Inferior parietal cortex (tissue), 1 donor: ENCODE data around the gene CPNE5.
A peak's percentile ranks its signal among the peaks of the same experiment; 100 is the strongest.

Source experiments
- DNase-seq: peaks from one replicate; pipeline ENCODE4 v3.0.0-alpha.2; 2016; ENCODE audit errors: extremely low spot score

The CPNE5 gene

GRCh38 chr6:36857325-36857724 is 18.1 kb upstream of the CPNE5 start:
- no peak for DNase-seq

- no peak for DNase-seq
Measured at GRCh38 chr6:36856277-36856676, 17.0 kb upstream of the CPNE5 start.

GRCh38 chr6:36855750-36856149 is 16.5 kb upstream of the CPNE5 start:
- no peak for DNase-seq

- DNase-seq, result no peak
Measured at GRCh38 chr6:36853325-36853724, 14.1 kb upstream of the CPNE5 start.

GRCh38 chr6:36852481-36853147 is 13.4 kb upstream of the CPNE5 start:
- no peak for DNase-seq

- no peak for DNase-seq
Measured at GRCh38 chr6:36851626-36852025, 12.4 kb upstream of the CPNE5 start.

GRCh38 chr6:36851149-36851614 is 11.9 kb upstream of the CPNE5 start:
- DNase-seq, result peak; percentile 94

- DNase-seq, result no peak
Measured at GRCh38 chr6:36850021-36850420, 10.8 kb upstream of the CPNE5 start.

- DNase-seq, result no peak
Measured at GRCh38 chr6:36848658-36849441, 9.6 kb upstream of the CPNE5 start.

GRCh38 chr6:36847991-36848390 is 8.7 kb upstream of the CPNE5 start:
- DNase-seq, result no peak

GRCh38 chr6:36847152-36847551 is 7.9 kb upstream of the CPNE5 start:
- no peak for DNase-seq

GRCh38 chr6:36845233-36845632 is 6.0 kb upstream of the CPNE5 start:
- no peak for DNase-seq

GRCh38 chr6:36844232-36845170 is 5.3 kb upstream of the CPNE5 start:
- DNase-seq, result no peak

GRCh38 chr6:36843170-36843569 is 3.9 kb upstream of the CPNE5 start:
- no peak for DNase-seq

GRCh38 chr6:36841756-36842155 is 2.5 kb upstream of the CPNE5 start:
- DNase-seq, result no peak

GRCh38 chr6:36840432-36841403 is 1.5 kb upstream of the CPNE5 start:
- no peak for DNase-seq

GRCh38 chr6:36839749-36840431 is 646 bp upstream of the CPNE5 start:
- DNase-seq, result no peak

GRCh38 chr6:36837686-36838085 is 1.6 kb downstream of the CPNE5 start:
- DNase-seq, result no peak

- DNase-seq, result no peak
Measured at GRCh38 chr6:36837022-36837339, 2.3 kb downstream of the CPNE5 start.
